SK-N-MC (cell line): Measurements from ENCODE around the gene TSHZ2.

Experiments
- EZH2 ChIP-seq: fragments of 200-600 bp; sonication (generic); IDR thresholded peaks from one replicate; pipeline ENCODE4 v1.6.1; 2017; ENCODE audit warnings: antibody characterized with exemption
- POLR2AphosphoS5 ChIP-seq: IDR thresholded peaks from 2 replicates; pipeline ENCODE4 v1.6.1; 2012; ENCODE audit warnings: mild to moderate bottlenecking, low read depth, low read length, borderline replicate concordance

DNA sequence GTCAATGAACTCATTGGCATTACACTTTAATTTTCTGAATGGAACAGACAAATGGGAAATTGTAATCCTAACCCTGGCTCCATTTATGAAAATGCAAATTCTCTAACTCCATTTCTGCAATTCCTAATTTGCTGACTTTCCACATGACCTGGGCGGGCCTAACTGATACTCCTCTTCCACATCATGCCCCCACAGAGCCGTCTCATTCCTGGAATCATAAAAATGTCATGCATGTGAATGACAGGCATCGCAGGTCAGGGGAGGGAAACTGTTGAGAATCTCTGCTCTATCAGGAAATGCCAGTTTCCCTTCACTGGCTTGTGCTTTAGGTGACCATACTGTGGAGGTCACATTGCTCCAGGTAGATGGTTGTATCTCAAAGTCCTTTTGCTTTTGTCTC is 456.4 kb downstream of the TSHZ2 start:
- no peak for TF ChIP-seq EZH2
- no peak for TF ChIP-seq POLR2AphosphoS5
